ENCODE measurements around the gene ARMH4. TPM values are rescaled to one million over a fixed set of nuclear protein-coding genes. Genes with fewer than 3 reads are reported as not detected.

Gene ARMH4
- polyA plus RNA-seq, 3 donors from 2014 or later: 1.8 TPM; not detected in 2

DNA sequence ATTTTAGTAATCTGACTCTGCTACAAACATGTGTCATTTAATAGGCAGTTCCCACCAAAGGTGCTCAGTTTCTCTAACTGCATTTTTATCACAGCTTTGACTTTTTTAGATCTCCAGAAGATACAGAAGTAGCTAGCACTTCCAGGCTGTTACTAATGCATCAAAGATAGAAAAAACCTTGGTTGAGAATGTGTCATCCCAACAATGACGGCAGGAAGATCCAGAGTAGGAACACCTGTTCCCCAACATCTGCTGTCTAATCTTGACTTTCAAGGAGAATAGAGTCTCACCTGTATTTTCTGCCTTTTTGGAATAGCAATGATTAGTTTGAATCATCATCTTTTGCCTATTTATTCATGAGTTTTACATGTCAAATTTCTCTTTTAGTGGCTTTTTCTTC is 45.0 kb downstream of the ARMH4 start:
- Mint-ChIP-seq H3K9me3 (no peaks in the 10 kb centered on the region), H3K4me3 (no peak overlapping the region), H3K27me3 (ENCODE audit: low read depth in 3 of 3) (peaks cover 2 to 13% (median 3%) of the 10 kb centered on the region in 3 donors), H3K36me3 (no peaks in the 10 kb centered on the region), H3K27ac (no peak overlapping the region), H3K4me1 (no peaks in the 10 kb centered on the region)
- DNase-seq: no peak

- DNase-seq: no peak
- H3K4me3 Mint-ChIP-seq: no peak overlapping the region
- peaks cover 2 to 13% (median 3%) of the 10 kb centered on the region in 3 donors for H3K27me3 Mint-ChIP-seq (ENCODE audit: low read depth in 3 of 3)
- H3K36me3 Mint-ChIP-seq: no peaks in the 10 kb centered on the region
- no peaks in the 10 kb centered on the region for H3K9me3 Mint-ChIP-seq
- no peaks in the 10 kb centered on the region for H3K4me1 Mint-ChIP-seq
- no peak overlapping the region for H3K27ac Mint-ChIP-seq
These were observed 45.6 kb downstream of the ARMH4 start for GRCh38 chr14:58106446-58106845.

DNA sequence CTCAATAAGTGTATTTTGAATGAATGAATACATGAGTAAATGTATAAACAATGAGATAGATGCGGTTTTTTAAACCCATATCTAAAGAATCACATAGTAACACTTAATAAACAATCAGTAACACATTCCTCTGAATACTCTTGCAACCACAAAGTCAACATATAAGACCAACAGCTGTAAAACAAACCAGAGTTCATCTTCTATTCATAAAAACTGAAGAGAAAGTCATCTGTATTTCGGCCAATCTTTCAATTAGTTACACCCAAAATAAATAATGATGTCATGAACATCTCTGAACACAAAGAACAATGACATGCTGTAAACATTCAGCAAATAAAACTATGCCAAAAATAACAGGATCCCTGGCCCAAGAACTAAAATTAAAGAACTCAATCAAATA is 47.2 kb downstream of the ARMH4 start:
- H3K9me3 Mint-ChIP-seq: no peaks in the 10 kb centered on the region
- H3K4me1 Mint-ChIP-seq: no peaks in the 10 kb centered on the region
- H3K27ac Mint-ChIP-seq: no peak overlapping the region
- H3K4me3 Mint-ChIP-seq: no peak overlapping the region
- peaks cover 2 to 13% (median 3%) of the 10 kb centered on the region in 3 donors for H3K27me3 Mint-ChIP-seq (ENCODE audit: low read depth in 3 of 3)
- no peak for DNase-seq
- H3K36me3 Mint-ChIP-seq: no peaks in the 10 kb centered on the region

DNA sequence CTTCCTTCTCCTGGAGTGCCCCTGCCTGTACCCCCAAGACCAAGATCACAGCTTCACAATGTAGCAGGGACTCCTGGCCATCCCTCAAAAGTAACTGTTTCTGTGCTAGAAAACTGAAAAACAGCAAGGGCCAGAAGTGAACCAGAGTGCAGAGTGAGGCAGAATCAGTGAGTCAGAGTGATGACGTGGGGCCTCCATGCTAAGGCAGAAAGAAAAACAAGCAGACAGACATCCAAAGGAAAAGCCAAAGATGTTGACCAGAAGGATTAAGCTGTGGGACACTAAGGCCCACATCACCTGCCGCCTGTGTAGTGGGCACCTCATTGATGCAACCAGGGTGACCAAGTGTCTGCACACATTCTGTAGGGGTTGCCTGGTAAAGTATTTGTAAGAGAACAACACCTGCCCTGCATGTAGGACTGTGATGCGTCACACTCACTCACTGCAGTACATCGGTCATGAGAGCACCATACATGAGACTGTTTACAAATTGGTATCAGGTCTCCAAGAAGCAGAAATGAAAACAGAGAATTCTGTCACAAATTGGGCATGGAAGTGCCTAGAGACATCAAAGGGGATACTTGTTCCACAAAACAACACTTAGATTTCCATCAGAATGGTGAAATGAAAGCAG is 51.2 kb downstream of the ARMH4 start:
- Mint-ChIP-seq H3K36me3 (no peaks in the 10 kb centered on the region), H3K9me3 (no peaks in the 10 kb centered on the region), H3K4me1 (no peaks in the 10 kb centered on the region), H3K27ac (no peak overlapping the region), H3K27me3 (ENCODE audit: low read depth in 3 of 3) (peaks cover 2 to 10% (median 3%) of the 10 kb centered on the region in 3 donors), H3K4me3 (no peak overlapping the region)
- no peak for DNase-seq

GRCh38 chr14:58099682-58100081 is 52.3 kb downstream of the ARMH4 start:
- no peak overlapping the region for H3K27ac Mint-ChIP-seq
- no peak overlapping the region for H3K4me3 Mint-ChIP-seq
- H3K27me3 Mint-ChIP-seq (ENCODE audit: low read depth in 3 of 3): peaks cover 2 to 4% (median 3%) of the 10 kb centered on the region in 3 donors
- H3K4me1 Mint-ChIP-seq: no peaks in the 10 kb centered on the region
- H3K36me3 Mint-ChIP-seq: no peaks in the 10 kb centered on the region
- H3K9me3 Mint-ChIP-seq: no peaks in the 10 kb centered on the region
- no peak for DNase-seq

GRCh38 chr14:58098507-58098906 is 53.5 kb downstream of the ARMH4 start:
- H3K4me1 Mint-ChIP-seq: no peaks in the 10 kb centered on the region
- no peak for DNase-seq
- H3K36me3 Mint-ChIP-seq: no peaks in the 10 kb centered on the region
- no peak overlapping the region for H3K27ac Mint-ChIP-seq
- H3K9me3 Mint-ChIP-seq: no peaks in the 10 kb centered on the region
- H3K4me3 Mint-ChIP-seq: no peak overlapping the region
- H3K27me3 Mint-ChIP-seq (ENCODE audit: low read depth in 3 of 3): peaks cover 2 to 3% (median 3%) of the 10 kb centered on the region in 3 donors

- Mint-ChIP-seq H3K36me3 (no peaks in the 10 kb centered on the region), H3K27me3 (ENCODE audit: low read depth in 3 of 3) (peaks cover 0 to 4% (median 3%) of the 10 kb centered on the region in 3 donors), H3K27ac (no peak overlapping the region), H3K4me3 (no peak overlapping the region), H3K9me3 (no peaks in the 10 kb centered on the region), H3K4me1 (no peaks in the 10 kb centered on the region)
- DNase-seq: no peak
These were observed 55.3 kb downstream of the ARMH4 start for GRCh38 chr14:58096731-58097130.

- H3K36me3 Mint-ChIP-seq: no peaks in the 10 kb centered on the region
- no peak overlapping the region for H3K4me3 Mint-ChIP-seq
- no peaks in the 10 kb centered on the region for H3K9me3 Mint-ChIP-seq
- H3K4me1 Mint-ChIP-seq: no peaks in the 10 kb centered on the region
- H3K27me3 Mint-ChIP-seq (ENCODE audit: low read depth in 3 of 3): peaks cover 0 to 3% (median under 1%) of the 10 kb centered on the region in 3 donors
- DNase-seq: no peak
- no peak overlapping the region for H3K27ac Mint-ChIP-seq
These were observed 60.0 kb downstream of the ARMH4 start for GRCh38 chr14:58091883-58092630.

- Mint-ChIP-seq H3K9me3 (no peaks in the 10 kb centered on the region), H3K27me3 (ENCODE audit: low read depth in 3 of 3) (peaks cover 0 to 6% (median 2%) of the 10 kb centered on the region in 3 donors), H3K4me1 (no peaks in the 10 kb centered on the region), H3K4me3 (no peak overlapping the region), H3K27ac (no peak overlapping the region), H3K36me3 (no peaks in the 10 kb centered on the region)
- no peak for DNase-seq
These were observed 62.4 kb downstream of the ARMH4 start for GRCh38 chr14:58089612-58090011.

DNA sequence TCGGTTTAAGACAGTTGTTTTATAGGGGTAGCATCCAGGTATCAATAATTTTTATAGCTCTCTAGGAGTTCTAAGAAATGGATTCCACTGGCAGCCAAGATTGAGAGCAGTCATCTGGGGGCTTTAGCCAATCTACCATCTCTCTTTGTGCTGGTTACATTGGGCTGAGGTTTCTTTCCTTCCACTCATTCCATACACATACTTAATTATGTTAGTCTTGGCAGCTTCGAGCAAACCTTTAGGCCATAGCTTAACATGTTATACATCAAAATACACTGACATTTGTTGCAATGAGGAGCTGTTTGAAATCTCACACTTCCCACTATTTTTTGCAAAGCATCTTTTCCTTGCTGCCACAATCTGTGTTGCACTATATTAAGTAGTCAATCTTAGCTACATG is 63.1 kb downstream of the ARMH4 start:
- peaks cover 0 to 2% (median 0%) of the 10 kb centered on the region in 6 donors for H3K9me3 Mint-ChIP-seq
- no peaks in the 10 kb centered on the region for H3K4me1 Mint-ChIP-seq
- no peak overlapping the region for H3K4me3 Mint-ChIP-seq
- H3K27me3 Mint-ChIP-seq (ENCODE audit: low read depth in 3 of 3): peaks cover 0 to 6% (median 2%) of the 10 kb centered on the region in 3 donors
- DNase-seq: no peak
- no peaks in the 10 kb centered on the region for H3K36me3 Mint-ChIP-seq
- no peak overlapping the region for H3K27ac Mint-ChIP-seq

- Mint-ChIP-seq H3K36me3 (no peaks in the 10 kb centered on the region), H3K4me3 (no peak overlapping the region), H3K27me3 (ENCODE audit: low read depth in 3 of 3) (peaks cover 0 to 7% (median 2%) of the 10 kb centered on the region in 3 donors), H3K9me3 (peaks cover 0 to 2% (median 0%) of the 10 kb centered on the region in 6 donors), H3K4me1 (no peaks in the 10 kb centered on the region), H3K27ac (no peak overlapping the region)
- DNase-seq: no peak
These were observed 66.1 kb downstream of the ARMH4 start for GRCh38 chr14:58085877-58086276.

DNA sequence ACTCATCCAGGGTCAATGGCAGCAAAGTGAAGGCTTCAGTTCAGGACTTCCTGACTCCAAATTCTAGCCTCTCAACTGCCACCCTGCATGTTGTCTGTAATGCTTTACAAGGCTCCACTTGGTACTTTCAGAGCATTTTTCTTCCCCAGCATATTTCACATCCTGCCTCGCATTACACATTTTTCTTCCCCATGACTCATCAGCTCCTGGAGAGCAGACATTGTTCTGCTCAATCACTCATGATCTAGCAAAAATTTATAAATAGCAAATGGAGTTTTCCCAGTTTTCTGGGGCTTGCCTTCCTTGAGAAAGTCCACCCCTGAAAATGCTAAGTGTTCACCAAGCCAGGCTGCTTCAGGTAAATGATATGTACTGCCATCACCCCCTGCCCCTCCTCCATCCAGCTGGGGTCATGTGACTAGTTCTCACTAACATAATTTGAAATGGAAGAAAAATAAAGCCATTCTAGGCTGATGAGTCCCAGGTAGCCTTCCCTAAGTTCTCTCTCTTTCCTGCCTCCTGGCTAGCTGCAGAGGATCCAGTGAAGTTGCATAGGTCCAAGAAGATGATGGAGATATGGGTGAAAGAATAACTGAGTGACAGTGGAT is 69.4 kb downstream of the ARMH4 start:
- Mint-ChIP-seq H3K4me1 (no peaks in the 10 kb centered on the region), H3K27ac (no peak overlapping the region)

DNA sequence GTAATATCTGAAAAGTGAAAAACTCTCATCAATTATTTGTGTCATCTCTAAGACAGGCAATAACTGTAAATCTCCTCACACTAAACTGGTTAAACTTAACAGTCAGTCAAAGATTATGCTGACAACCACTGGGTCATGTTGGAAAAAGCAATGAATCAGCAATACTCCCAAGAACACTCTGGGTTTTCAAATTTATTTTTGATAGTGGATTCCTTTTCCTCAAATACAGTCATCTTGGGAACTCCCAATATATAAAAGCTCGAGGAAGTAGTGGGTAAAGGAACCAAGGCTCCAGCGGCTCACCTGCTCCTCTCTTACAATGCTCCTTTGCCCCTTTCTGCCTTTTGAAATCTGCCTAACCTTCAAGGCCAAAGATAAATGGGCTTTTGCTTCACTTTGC is 70.0 kb downstream of the ARMH4 start:
- H3K4me1 Mint-ChIP-seq: no peaks in the 10 kb centered on the region
- peaks cover 2 to 7% (median 3%) of the 10 kb centered on the region in 3 donors for H3K27me3 Mint-ChIP-seq (ENCODE audit: low read depth in 3 of 3)
- peaks cover 0 to 2% (median 0%) of the 10 kb centered on the region in 6 donors for H3K9me3 Mint-ChIP-seq
- no peak overlapping the region for H3K27ac Mint-ChIP-seq
- H3K36me3 Mint-ChIP-seq: no peaks in the 10 kb centered on the region
- DNase-seq: no peak
- no peak overlapping the region for H3K4me3 Mint-ChIP-seq

More for the DNA sequence above, 69.4 kb downstream of the ARMH4 start:
- DNase-seq: no peak
- Mint-ChIP-seq H3K9me3 (peaks cover 0 to 2% (median 0%) of the 10 kb centered on the region in 6 donors), H3K4me3 (no peak overlapping the region), H3K36me3 (no peaks in the 10 kb centered on the region), H3K27me3 (ENCODE audit: low read depth in 3 of 3) (peaks cover 2 to 9% (median 2%) of the 10 kb centered on the region in 3 donors)

DNA sequence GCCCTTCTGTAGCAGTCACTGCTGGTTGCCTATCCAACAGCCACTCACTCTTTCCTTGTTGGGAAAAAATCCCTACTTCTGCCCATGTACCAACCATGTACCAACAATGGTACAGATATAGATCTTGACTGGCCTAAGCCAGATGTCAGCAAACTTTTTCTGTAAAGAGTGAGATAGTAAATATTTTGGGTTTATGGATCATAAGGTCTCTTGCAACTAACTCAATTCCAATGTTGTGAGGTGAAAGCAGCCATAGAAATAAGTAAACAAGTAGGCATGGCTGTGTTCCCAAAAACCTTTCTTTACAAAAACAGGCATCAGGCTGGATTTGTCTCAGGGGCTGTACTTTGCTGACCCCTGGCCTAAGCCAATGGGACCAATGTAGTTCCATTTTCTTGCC is 73.5 kb downstream of the ARMH4 start:
- no peak overlapping the region for H3K4me3 Mint-ChIP-seq
- DNase-seq: no peak
- peaks cover 2 to 7% (median 3%) of the 10 kb centered on the region in 3 donors for H3K27me3 Mint-ChIP-seq (ENCODE audit: low read depth in 3 of 3)
- no peak overlapping the region for H3K27ac Mint-ChIP-seq
- H3K9me3 Mint-ChIP-seq: no peaks in the 10 kb centered on the region
- H3K36me3 Mint-ChIP-seq: no peaks in the 10 kb centered on the region
- no peaks in the 10 kb centered on the region for H3K4me1 Mint-ChIP-seq
